ENCODE data around the gene MED26.

- TF ChIP-seq, protein P1, sequence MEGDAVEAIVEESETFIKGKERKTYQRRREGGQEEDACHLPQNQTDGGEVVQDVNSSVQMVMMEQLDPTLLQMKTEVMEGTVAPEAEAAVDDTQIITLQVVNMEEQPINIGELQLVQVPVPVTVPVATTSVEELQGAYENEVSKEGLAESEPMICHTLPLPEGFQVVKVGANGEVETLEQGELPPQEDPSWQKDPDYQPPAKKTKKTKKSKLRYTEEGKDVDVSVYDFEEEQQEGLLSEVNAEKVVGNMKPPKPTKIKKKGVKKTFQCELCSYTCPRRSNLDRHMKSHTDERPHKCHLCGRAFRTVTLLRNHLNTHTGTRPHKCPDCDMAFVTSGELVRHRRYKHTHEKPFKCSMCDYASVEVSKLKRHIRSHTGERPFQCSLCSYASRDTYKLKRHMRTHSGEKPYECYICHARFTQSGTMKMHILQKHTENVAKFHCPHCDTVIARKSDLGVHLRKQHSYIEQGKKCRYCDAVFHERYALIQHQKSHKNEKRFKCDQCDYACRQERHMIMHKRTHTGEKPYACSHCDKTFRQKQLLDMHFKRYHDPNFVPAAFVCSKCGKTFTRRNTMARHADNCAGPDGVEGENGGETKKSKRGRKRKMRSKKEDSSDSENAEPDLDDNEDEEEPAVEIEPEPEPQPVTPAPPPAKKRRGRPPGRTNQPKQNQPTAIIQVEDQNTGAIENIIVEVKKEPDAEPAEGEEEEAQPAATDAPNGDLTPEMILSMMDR (conservative IDR thresholded peaks at IDR 0.05; ENCODE audit: low read depth in 2 of 2), result no peak
- no peak for TF ChIP-seq POLR2AphosphoS5 (IDR thresholded peaks at IDR 0.05; ENCODE audit: low read depth)
Observed at GRCh38 chr19:16575861-16576689, 51.9 kb downstream of the MED26 start.
